ENCODE measurements around the gene PRRT2.
A peak's percentile ranks its signal among the peaks of the same experiment; 100 is the strongest.

The PRRT2 gene

GRCh38 chr16:29841631-29842030 lies 29.6 kb downstream of the PRRT2 start:
- H3K27ac ChIP-seq = no peak overlapping the region
- CTCF ChIA-PET = interaction anchor here (0.6 kb wide), 1 partner anchor 29 kb away, joined by 4 read pairs; no protein-coding TSS in a partner anchor
- POLR2A ChIA-PET (ENCODE audit: low non-redundant PET) = no interaction called here
- TF ChIP-seq CTCF (conservative IDR thresholded peaks at IDR 0.05; ENCODE audit: low read depth) = no peak
- DNase-seq (ENCODE audit: low spot score) = no peak

- POLR2A ChIA-PET (ENCODE audit: low non-redundant PET) = no interaction called here
- TF ChIP-seq CTCF (conservative IDR thresholded peaks at IDR 0.05; ENCODE audit: low read depth) = no peak
- peak overlapping the region; percentile 36 for H3K27ac ChIP-seq
- DNase-seq (ENCODE audit: low spot score) = no peak
- CTCF ChIA-PET = interaction anchor here (0.6 kb wide), 1 partner anchor 87 kb away, joined by 4 read pairs; no protein-coding TSS in a partner anchor
These were observed 30.8 kb downstream of the PRRT2 start for GRCh38 chr16:29842732-29843346.

- no peak for DNase-seq (ENCODE audit: low spot score)
- CTCF ChIA-PET = no interaction called here
- no peak for TF ChIP-seq CTCF (conservative IDR thresholded peaks at IDR 0.05; ENCODE audit: low read depth)
- H3K27ac ChIP-seq = peak overlapping the region; percentile 36
- POLR2A ChIA-PET (ENCODE audit: low non-redundant PET) = no interaction called here
These were observed 31.9 kb downstream of the PRRT2 start for GRCh38 chr16:29843931-29844330.

GRCh38 chr16:29844575-29845331 lies 32.8 kb downstream of the PRRT2 start:
- TF ChIP-seq CTCF (conservative IDR thresholded peaks at IDR 0.05; ENCODE audit: low read depth) = no peak
- H3K27ac ChIP-seq = peak overlapping the region; percentile 36
- ChIA-PET POLR2A (ENCODE audit: low non-redundant PET) (no interaction called here), CTCF (interaction anchor here (0.6 kb wide), 1 partner anchor 40 kb away, joined by 7 read pairs; no protein-coding TSS in a partner anchor)
- DNase-seq (ENCODE audit: low spot score) = no peak

GRCh38 chr16:29845656-29846055 lies 33.7 kb downstream of the PRRT2 start:
- DNase-seq (ENCODE audit: low spot score) = no peak
- peak overlapping the region; percentile 36 for H3K27ac ChIP-seq
- ChIA-PET POLR2A (ENCODE audit: low non-redundant PET) (no interaction called here), CTCF (interaction anchor here (0.6 kb wide), 1 partner anchor 41 kb away, joined by 7 read pairs; no protein-coding TSS in a partner anchor)
- TF ChIP-seq CTCF (conservative IDR thresholded peaks at IDR 0.05; ENCODE audit: low read depth) = no peak

- peak overlapping the region; percentile 20; the same call in 1 of the 2 replicates for H3K27ac ChIP-seq
- DNase-seq (ENCODE audit: low spot score) = peak; percentile 44
- ChIA-PET POLR2A (ENCODE audit: low non-redundant PET) (interaction anchor here (0.7 kb wide), 1 partner anchor 17 kb away, joined by 12 read pairs; no protein-coding TSS in a partner anchor), CTCF (interaction anchor here (0.6 to 2.2 kb wide), 21 partner anchors 11 to 1003 kb away, joined by 3 to 15 read pairs (median 4); partner anchors contain the start of genes KIF22, PAGR1 and TUFM)
- TF ChIP-seq CTCF (conservative IDR thresholded peaks at IDR 0.05; ENCODE audit: low read depth) = peak; percentile 78
These were observed 36.7 kb downstream of the PRRT2 start for GRCh38 chr16:29848420-29849297.
